Osteoblast (primary cell): Measurements from ENCODE around the gene APBA2. TPM values are rescaled to one million over a fixed set of nuclear protein-coding genes. Genes with fewer than 3 reads are reported as not detected.

Source experiments
- DNase-seq: peaks from one replicate; pipeline ENCODE4 v3.0.0; 2011; ENCODE audit warnings: low spot score, mixed read lengths; ENCODE audit not compliant: insufficient read length; ENCODE audit errors: missing footprints
- H2AFZ ChIP-seq: 2 replicates; pipeline ENCODE4 v1.6.0; 2011; ENCODE audit warnings: mild to moderate bottlenecking, low read length
- H3K27ac ChIP-seq: 2 replicates; pipeline ENCODE4 v1.5.1; 2011; ENCODE audit warnings: mild to moderate bottlenecking, low read depth, low read length, moderate library complexity
- H3K27me3 ChIP-seq: 2 replicates; pipeline ENCODE4 v1.6.0; 2012; ENCODE audit warnings: mild to moderate bottlenecking, control low read depth, inconsistent platforms, low read length, moderate library complexity; ENCODE audit not compliant: insufficient read depth
- H3K36me3 ChIP-seq: 2 replicates; pipeline ENCODE4 v1.5.1; 2011; ENCODE audit warnings: mild to moderate bottlenecking, low read length, control low read depth, moderate library complexity; ENCODE audit not compliant: insufficient read depth
- H3K4me1 ChIP-seq: 2 replicates; pipeline ENCODE4 v1.5.1; 2011; ENCODE audit warnings: mild to moderate bottlenecking, low read length, control low read depth, moderate library complexity; ENCODE audit not compliant: insufficient read depth
- H3K4me2 ChIP-seq: 2 replicates; pipeline ENCODE4 v1.6.0; 2011; ENCODE audit warnings: mild to moderate bottlenecking, low read length; ENCODE audit not compliant: insufficient read depth
- H3K4me3 ChIP-seq: fragments of 200-600 bp; sonication (generic); 3 replicates; pipeline ENCODE4 v1.5.1; 2012; ENCODE audit warnings: mild to moderate bottlenecking, low read length, inconsistent platforms; ENCODE audit not compliant: insufficient read depth
- H3K79me2 ChIP-seq: 2 replicates; pipeline ENCODE4 v1.6.0; 2012; ENCODE audit warnings: mild to moderate bottlenecking, low read length, control low read depth, inconsistent platforms; ENCODE audit not compliant: insufficient read depth
- H3K9me3 ChIP-seq: 2 replicates; pipeline ENCODE4 v1.5.1; 2011; ENCODE audit warnings: low read depth, low read length, control low read depth
- H4K20me1 ChIP-seq: 2 replicates; pipeline ENCODE4 v1.6.0; 2012; ENCODE audit warnings: mild to moderate bottlenecking, low read length, control low read depth; ENCODE audit not compliant: insufficient read depth
- CTCF ChIP-seq: IDR thresholded peaks from 2 replicates; pipeline ENCODE4 v1.5.1; 2011; ENCODE audit warnings: mild to moderate bottlenecking, low read depth, low read length, moderate library complexity; ENCODE audit errors: extremely low read depth
- total RNA-seq: library from RNA; depleted of rRNA; stranded (reverse); fragments of >200 nt; gene quantifications from 2 replicates; pipeline ENCODE4 v1.2.3, GENCODE V29; 2012

The APBA2 gene
- total RNA-seq, 1 donor = 6.2 TPM

GRCh38 chr15:28897861-28898585 lies 12.2 kb downstream of the APBA2 start:
- no peak overlapping the region for H3K4me3 ChIP-seq
- H3K9me3 ChIP-seq = no peaks in the 10 kb centered on the region
- no peak for DNase-seq
- H3K27me3 ChIP-seq = no peaks in the 10 kb centered on the region
- no peaks in the 10 kb centered on the region for H4K20me1 ChIP-seq
- H3K4me2 ChIP-seq = no peak overlapping the region
- no peaks in the 10 kb centered on the region for H3K4me1 ChIP-seq
- H3K36me3 ChIP-seq = no peaks in the 10 kb centered on the region
- peaks cover 10% of the 10 kb centered on the region for H3K79me2 ChIP-seq
- H2AFZ ChIP-seq = no peak overlapping the region
- H3K27ac ChIP-seq = no peak overlapping the region
- TF ChIP-seq CTCF = no peak

- Histone ChIP-seq H3K27me3 (no peaks in the 10 kb centered on the region), H4K20me1 (no peaks in the 10 kb centered on the region), H2AFZ (no peak overlapping the region), H3K79me2 (peaks cover 6% of the 10 kb centered on the region), H3K36me3 (no peaks in the 10 kb centered on the region), H3K4me1 (no peaks in the 10 kb centered on the region), H3K27ac (no peak overlapping the region), H3K4me3 (no peak overlapping the region), H3K9me3 (no peaks in the 10 kb centered on the region), H3K4me2 (no peak overlapping the region)
- no peak for DNase-seq
- TF ChIP-seq CTCF = no peak
These were observed 13.4 kb downstream of the APBA2 start for GRCh38 chr15:28899061-28899738.

- no peak overlapping the region for H3K4me2 ChIP-seq
- no peak for DNase-seq
- H3K27ac ChIP-seq = no peak overlapping the region
- no peak overlapping the region for H2AFZ ChIP-seq
- H3K79me2 ChIP-seq = peaks cover 6% of the 10 kb centered on the region
- H3K9me3 ChIP-seq = no peaks in the 10 kb centered on the region
- TF ChIP-seq CTCF = no peak
- H4K20me1 ChIP-seq = no peaks in the 10 kb centered on the region
- H3K27me3 ChIP-seq = no peaks in the 10 kb centered on the region
- no peaks in the 10 kb centered on the region for H3K4me1 ChIP-seq
- no peak overlapping the region for H3K4me3 ChIP-seq
- no peaks in the 10 kb centered on the region for H3K36me3 ChIP-seq
These were observed 14.5 kb downstream of the APBA2 start for GRCh38 chr15:28900041-28900891.
